GM20000 (cell line): ENCODE data around the gene WDR48.
A peak's percentile ranks its signal among the peaks of the same experiment; 100 is the strongest.

ENCODE experiments used
- DNase-seq: peaks from one replicate; pipeline ENCODE4 v3.0.0; 2012; ENCODE audit warnings: low spot score
- CTCF ChIP-seq: IDR thresholded peaks from 2 replicates; pipeline ENCODE4 v1.5.1; 2012; ENCODE audit warnings: mild to moderate bottlenecking, control low read depth; ENCODE audit errors: extremely low read depth, missing control alignments

The WDR48 gene

GRCh38 chr3:39101022-39101689 is 49.3 kb downstream of the WDR48 start:
- peak; percentile 78 for TF ChIP-seq CTCF
- peak; percentile 82 for DNase-seq

- DNase-seq, result no peak
- TF ChIP-seq CTCF, result no peak
Observed at GRCh38 chr3:39102504-39103323, 50.9 kb downstream of the WDR48 start.

GRCh38 chr3:39103324-39103693 is 51.5 kb downstream of the WDR48 start:
- no peak for DNase-seq

GRCh38 chr3:39103791-39104552 is 52.2 kb downstream of the WDR48 start:
- no peak for DNase-seq
- no peak for TF ChIP-seq CTCF

More at GRCh38 chr3:39103324-39103693, 51.5 kb downstream of the WDR48 start:
- no peak for TF ChIP-seq CTCF

GRCh38 chr3:39104961-39105686 is 53.3 kb downstream of the WDR48 start:
- TF ChIP-seq CTCF, result no peak
- DNase-seq, result no peak

GRCh38 chr3:39105687-39106063 is 53.9 kb downstream of the WDR48 start:
- TF ChIP-seq CTCF, result no peak
- no peak for DNase-seq
